CD4-positive, alpha-beta T cell treated with Interleukin-6 at 100 ng/mL for 8 hours (primary cell): ENCODE data around the gene HSD17B14.
"Not testable (repeated sequence)": the region's sequence is repeated elsewhere in the genome, so short reads cannot be mapped to it uniquely, and the experiment has no call there.

ENCODE experiments used
- DNase-seq: peaks from one replicate; pipeline ENCODE4 v3.0.0-alpha.2; 2020; ENCODE audit warnings: mixed read lengths, low spot score

The HSD17B14 gene

GRCh38 chr19:48836089-48837017 is at the start of gene HSD17B14:
Gene HSD17B14 (minus strand): TSS chr19:48836491. CDS start chr19:48836411, 80 bp downstream.
- DNase-seq, result no peak

GRCh38 chr19:48883726-48884125 is 47.4 kb upstream of the HSD17B14 start:
- DNase-seq, result no peak

- DNase-seq, result no peak
Measured at GRCh38 chr19:48881741-48882657, 45.7 kb upstream of the HSD17B14 start.

GRCh38 chr19:48879696-48880095 is 43.4 kb upstream of the HSD17B14 start:
- not testable (repeated sequence) for DNase-seq

GRCh38 chr19:48879025-48879637 is 42.8 kb upstream of the HSD17B14 start:
- no peak for DNase-seq

- no peak for DNase-seq
Measured at GRCh38 chr19:48878196-48879024, 42.1 kb upstream of the HSD17B14 start.

- no peak for DNase-seq
Measured at GRCh38 chr19:48877855-48878195, 41.5 kb upstream of the HSD17B14 start.

- DNase-seq, result not testable (repeated sequence)
Measured at GRCh38 chr19:48876043-48876981, 40.0 kb upstream of the HSD17B14 start.

GRCh38 chr19:48874303-48875135 is 38.2 kb upstream of the HSD17B14 start:
- no peak for DNase-seq

GRCh38 chr19:48873476-48874302 is 37.4 kb upstream of the HSD17B14 start:
- DNase-seq, result no peak

- peak; percentile 79 for DNase-seq
Measured at GRCh38 chr19:48872884-48873475, 36.7 kb upstream of the HSD17B14 start.

GRCh38 chr19:48872182-48872883 is 36.0 kb upstream of the HSD17B14 start, which contains the start of gene PPP1R15A:
Gene PPP1R15A (plus strand): TSS chr19:48872421. CDS start chr19:48873234, 813 bp downstream.
- DNase-seq, result peak; percentile 96

- not testable (repeated sequence) for DNase-seq
Measured at GRCh38 chr19:48871471-48872181, 35.3 kb upstream of the HSD17B14 start.

- no peak for DNase-seq
Measured at GRCh38 chr19:48870048-48870447, 33.8 kb upstream of the HSD17B14 start.

GRCh38 chr19:48868114-48868886 is 32.0 kb upstream of the HSD17B14 start, which contains the start of gene PLEKHA4:
Gene PLEKHA4 (minus strand): TSS chr19:48868617. CDS start chr19:48867620, 997 bp downstream.
- no peak for DNase-seq

- no peak for DNase-seq
Measured at GRCh38 chr19:48867746-48868113, 31.4 kb upstream of the HSD17B14 start.
